Natural killer cell treated with Interleukin-12 subunit alpha and Interleukin-12 subunit beta and Interleukin-15 and Interleukin-18, amount 100 ng/mL, for 72 hours (primary cell): Measurements from ENCODE around the gene PFDN4. TPM values are rescaled to one million over a fixed set of nuclear protein-coding genes. Genes with fewer than 3 reads are reported as not detected.

Experiments
- ATAC-seq, 2 donors: fragments of 150-1000 bp; cut with Tn5 transposase in 1 of 2; sonication (Bioruptor Pico), chemical (Tn5 transposase) in 1 of 2; 2 replicates each; pipeline ENCODE4 v1.10.0; 2021
- DNase-seq: peaks from one replicate; pipeline ENCODE4 v3.0.0; 2022; ENCODE audit warnings: low spot score
- H3K27ac Mint-ChIP-seq, 2 donors: 1 replicate in 1 of 2; 2 replicates in 1 of 2; pipeline ENCODE4 v1.8.0; 2022; ENCODE audit warnings: mixed read lengths in 2 of 2, mild to moderate bottlenecking in 1 of 2, moderate library complexity in 1 of 2
- H3K27me3 Mint-ChIP-seq, 2 donors: 1 replicate in 1 of 2; 2 replicates in 1 of 2; pipeline ENCODE4 v1.8.0; 2022; ENCODE audit warnings: mixed read lengths in 2 of 2
- H3K36me3 Mint-ChIP-seq: one replicate; pipeline ENCODE4 v1.8.0; 2022; ENCODE audit warnings: mixed read lengths
- H3K4me1 Mint-ChIP-seq, 2 donors: 1 replicate in 1 of 2; 2 replicates in 1 of 2; pipeline ENCODE4 v1.8.0; 2022; ENCODE audit warnings: low read depth in 2 of 2, mixed read lengths in 2 of 2, mild to moderate bottlenecking in 1 of 2
- H3K4me3 Mint-ChIP-seq: one replicate; pipeline ENCODE4 v1.8.0; 2022; ENCODE audit warnings: mixed read lengths
- H3K9me3 Mint-ChIP-seq: 2 replicates; pipeline ENCODE4 v1.8.0; 2022; ENCODE audit warnings: mixed read lengths
- total RNA-seq, 2 donors: library from RNA; stranded (reverse); gene quantifications; one replicate each; pipeline ENCODE4 v1.2.3, GENCODE V29; 2022

PFDN4 gene
- total RNA-seq, 2 donors from 2014 or later = 26.2 to 46.0 TPM

DNA sequence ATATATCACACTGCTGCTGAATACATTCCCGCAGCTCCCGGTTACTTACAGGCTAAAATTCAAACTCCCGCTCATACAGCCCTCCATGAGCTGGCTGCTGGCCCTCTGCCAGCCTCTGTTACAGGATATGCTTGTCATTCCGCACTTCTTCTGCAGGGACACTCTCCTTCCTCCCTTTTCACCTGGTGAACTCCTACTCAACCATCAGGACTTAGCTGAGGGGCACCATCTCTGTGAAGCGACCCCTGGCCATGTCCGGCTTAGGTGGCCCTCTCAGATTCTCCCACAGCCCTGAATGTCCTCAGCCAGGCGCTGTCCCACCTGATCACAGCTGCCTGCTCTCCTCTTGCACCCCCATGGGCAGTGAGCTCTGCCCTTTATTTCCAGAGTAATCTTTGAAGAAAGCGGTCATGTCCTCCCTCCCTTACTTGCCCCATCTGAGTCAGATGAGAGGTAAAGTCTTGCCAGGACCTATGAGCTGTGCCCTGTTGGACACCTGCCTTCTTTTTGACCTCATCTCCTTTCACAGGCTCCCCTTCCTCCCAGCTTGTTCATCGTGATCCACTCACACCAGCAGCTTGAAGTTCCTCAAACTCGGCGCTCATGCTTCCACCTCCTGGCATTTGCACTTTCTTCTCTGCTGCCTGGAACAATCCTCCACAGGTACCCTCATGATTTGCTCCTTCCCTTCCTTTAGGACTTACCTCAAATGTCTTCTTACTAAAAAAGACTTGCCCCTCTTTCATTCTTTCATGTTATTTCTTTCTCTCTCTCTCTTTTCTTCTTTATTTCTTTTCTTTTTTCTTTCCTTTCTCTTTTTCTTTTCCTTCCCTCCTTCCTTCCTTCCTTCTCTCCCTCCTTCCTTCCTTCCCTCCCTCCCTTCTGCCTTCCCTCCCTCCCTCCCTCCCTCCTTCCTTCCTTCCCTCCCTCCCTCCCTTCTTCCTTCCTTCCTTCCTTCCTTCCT, 39.7 kb upstream of the PFDN4 start:
- no peaks in the 10 kb centered on the region for H3K36me3 Mint-ChIP-seq
- no peak for DNase-seq
- no peaks in the 10 kb centered on the region for H3K4me1 Mint-ChIP-seq
- H3K4me3 Mint-ChIP-seq = no peak overlapping the region
- H3K27me3 Mint-ChIP-seq = peaks cover 49 to 67% of the 10 kb centered on the region in 2 donors
- no peak overlapping the region for H3K27ac Mint-ChIP-seq
- ATAC-seq = no peak
- H3K9me3 Mint-ChIP-seq = no peaks in the 10 kb centered on the region

DNA sequence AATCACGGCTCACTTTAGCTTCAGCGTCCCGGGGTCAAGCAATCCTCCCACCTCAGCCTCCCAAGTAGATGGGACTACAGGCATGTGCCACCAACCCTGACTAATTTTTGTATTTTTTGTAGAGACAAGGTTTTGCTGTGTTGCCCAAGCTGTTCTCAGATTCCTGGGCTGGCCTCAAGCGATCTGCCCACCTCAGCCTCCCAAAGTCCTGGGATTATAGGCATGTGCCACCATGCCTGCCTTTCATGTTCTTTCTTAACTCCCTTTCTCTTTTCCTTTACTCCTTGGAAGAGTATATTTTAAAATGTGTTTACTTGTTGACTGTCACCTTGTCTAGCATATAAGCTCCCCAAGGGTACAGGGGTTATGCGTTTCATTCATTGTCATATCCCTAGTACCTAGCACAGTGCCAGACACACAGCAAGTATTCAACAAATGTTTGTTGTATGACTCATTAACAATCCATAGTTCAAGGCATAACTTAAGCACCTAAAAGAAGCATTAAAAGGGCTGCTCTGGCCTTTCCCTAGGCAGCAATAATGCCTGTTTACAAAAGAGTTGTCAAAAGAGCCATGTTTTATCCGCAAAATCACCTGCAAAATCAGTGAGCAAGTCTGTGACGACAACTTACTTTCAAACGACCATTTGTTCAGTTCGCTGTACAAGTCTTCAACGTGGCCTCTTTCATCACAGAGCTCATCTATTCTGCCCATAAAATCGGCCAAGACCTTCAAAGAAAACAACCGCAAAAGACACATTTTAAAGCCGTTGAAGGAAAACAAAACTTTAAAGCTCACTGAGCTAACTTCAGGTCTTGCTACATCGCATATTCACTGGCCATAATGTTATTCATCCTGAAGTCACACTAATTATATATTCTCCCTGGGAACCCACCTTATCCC, 38.7 kb upstream of the PFDN4 start:
- no peaks in the 10 kb centered on the region for H3K36me3 Mint-ChIP-seq
- no peak overlapping the region for H3K27ac Mint-ChIP-seq
- peaks cover 55 to 73% of the 10 kb centered on the region in 2 donors for H3K27me3 Mint-ChIP-seq
- no peak for DNase-seq
- no peak for ATAC-seq
- H3K4me1 Mint-ChIP-seq = no peaks in the 10 kb centered on the region
- no peaks in the 10 kb centered on the region for H3K9me3 Mint-ChIP-seq
- H3K4me3 Mint-ChIP-seq = no peak overlapping the region

DNA sequence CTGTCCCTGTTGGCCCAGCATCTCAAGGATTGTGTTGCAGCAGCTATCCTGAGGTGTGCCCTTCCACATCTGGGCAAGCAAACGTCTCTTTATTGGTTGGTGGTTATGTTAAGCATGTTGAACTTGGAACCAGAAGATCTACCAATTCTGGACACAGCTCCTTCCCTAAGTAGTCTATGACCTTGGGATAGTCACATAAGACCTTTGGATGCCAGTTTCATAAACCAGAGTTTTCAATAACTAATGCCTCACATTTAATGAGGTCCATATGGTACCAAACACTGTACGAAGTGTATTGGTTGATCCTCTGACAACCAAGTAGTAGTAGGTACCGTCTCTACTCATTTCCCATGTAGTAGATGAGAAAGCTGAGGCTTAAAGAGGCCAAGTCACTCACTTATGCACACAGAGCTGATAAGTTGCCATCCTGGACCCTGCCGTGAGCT, 37.8 kb upstream of the PFDN4 start:
- Mint-ChIP-seq H3K9me3 (no peaks in the 10 kb centered on the region), H3K27me3 (peaks cover 62 to 79% of the 10 kb centered on the region in 2 donors), H3K4me1 (peaks cover 5% of the 10 kb centered on the region in 2 donors), H3K27ac (no peak overlapping the region), H3K36me3 (no peaks in the 10 kb centered on the region), H3K4me3 (no peak overlapping the region)
- no peak for DNase-seq
- ATAC-seq = no peak

DNA sequence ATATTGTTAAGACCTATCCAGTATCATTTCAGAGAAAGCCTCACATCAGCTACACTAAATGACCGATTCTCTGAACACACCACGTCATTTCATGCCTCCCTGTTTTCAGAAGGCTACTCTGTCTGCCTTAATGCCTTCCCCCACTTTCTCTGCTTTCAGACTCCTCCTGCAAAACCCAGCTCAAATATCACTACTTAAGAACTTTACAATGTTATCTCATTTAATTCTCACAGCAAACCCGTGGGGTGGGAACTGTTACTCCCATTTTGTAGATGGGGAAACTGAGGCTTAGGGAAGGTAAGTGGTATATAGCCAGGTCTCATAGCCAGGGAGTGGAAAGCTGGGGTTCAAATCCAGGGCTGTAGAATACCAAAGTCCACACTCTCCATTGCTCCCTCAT, 36.9 kb upstream of the PFDN4 start:
- H3K4me3 Mint-ChIP-seq = no peak overlapping the region
- H3K4me1 Mint-ChIP-seq = peaks cover 5% of the 10 kb centered on the region in 2 donors
- DNase-seq = no peak
- peaks cover 62 to 83% of the 10 kb centered on the region in 2 donors for H3K27me3 Mint-ChIP-seq
- no peaks in the 10 kb centered on the region for H3K9me3 Mint-ChIP-seq
- H3K27ac Mint-ChIP-seq = no peak overlapping the region
- no peak for ATAC-seq
- no peaks in the 10 kb centered on the region for H3K36me3 Mint-ChIP-seq

DNA sequence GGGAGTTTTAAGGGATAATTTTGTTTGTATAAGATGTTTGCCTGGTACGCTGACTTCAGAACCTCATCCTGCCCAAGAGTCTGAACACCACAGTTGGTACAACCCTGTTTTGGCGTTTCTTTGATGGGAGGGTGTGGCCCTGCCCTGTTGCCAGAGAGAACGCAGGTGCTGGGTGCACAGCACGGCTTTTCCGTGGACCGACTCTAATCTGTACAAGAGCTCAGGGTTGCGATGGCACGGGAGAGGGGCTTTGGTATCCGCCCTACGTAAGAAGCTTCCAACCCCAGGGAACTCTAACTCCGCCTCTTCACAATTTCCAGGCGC, 35.4 kb upstream of the PFDN4 start:
- no peak overlapping the region for H3K27ac Mint-ChIP-seq
- H3K9me3 Mint-ChIP-seq = no peaks in the 10 kb centered on the region
- H3K36me3 Mint-ChIP-seq = no peaks in the 10 kb centered on the region
- DNase-seq = no peak
- peaks cover 62 to 77% of the 10 kb centered on the region in 2 donors for H3K27me3 Mint-ChIP-seq
- no peak for ATAC-seq
- no peak overlapping the region for H3K4me3 Mint-ChIP-seq
- peaks cover 5% of the 10 kb centered on the region in 2 donors for H3K4me1 Mint-ChIP-seq

DNA sequence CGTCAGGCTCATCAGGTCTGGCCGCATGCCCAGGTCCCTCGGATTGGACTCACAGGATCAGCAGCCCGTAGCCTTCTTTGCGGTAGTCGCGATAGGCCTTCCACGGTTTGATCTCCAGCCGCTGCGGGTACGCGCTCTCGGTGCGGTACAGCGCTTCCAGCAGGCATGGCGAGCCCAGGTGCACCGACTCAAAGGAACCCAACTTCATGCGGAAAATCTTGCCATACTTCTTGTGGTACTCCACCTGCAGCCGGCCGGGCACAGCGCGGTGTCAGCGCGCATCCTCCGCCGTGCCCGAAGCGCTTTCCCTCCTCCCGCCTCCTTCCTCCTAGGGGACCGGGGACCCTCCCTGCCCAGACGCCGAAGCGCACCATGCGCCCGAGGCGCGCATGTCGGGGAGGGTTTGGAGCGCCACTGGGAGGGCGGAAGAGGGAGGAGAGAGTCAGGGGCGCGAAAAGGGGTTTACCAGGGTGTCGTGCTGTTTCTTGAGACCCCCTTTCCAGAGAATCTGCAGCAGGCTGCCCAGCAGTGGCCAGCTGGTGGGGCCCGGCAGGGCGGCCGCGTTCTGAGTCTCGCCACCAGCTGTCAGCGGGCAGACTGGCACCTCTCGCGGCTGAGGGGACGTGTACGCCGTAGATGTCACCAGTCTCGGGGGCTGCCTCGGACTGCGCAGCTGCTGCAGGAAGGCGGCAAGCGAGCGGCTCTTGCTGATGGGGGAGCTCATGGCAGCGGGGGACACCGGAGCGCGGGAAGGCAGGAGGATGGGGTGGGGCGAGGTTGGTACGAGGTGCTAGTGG, 34.8 kb upstream of the PFDN4 start:
- ATAC-seq (peak in 1 of 2 donors; percentile 26), DNase-seq (no peak)
- Mint-ChIP-seq H3K27ac (no peak overlapping the region), H3K4me1 (peaks cover 5% of the 10 kb centered on the region in 2 donors), H3K36me3 (no peaks in the 10 kb centered on the region), H3K9me3 (no peaks in the 10 kb centered on the region), H3K4me3 (no peak overlapping the region), H3K27me3 (peaks cover 58 to 71% of the 10 kb centered on the region in 2 donors)

DNA sequence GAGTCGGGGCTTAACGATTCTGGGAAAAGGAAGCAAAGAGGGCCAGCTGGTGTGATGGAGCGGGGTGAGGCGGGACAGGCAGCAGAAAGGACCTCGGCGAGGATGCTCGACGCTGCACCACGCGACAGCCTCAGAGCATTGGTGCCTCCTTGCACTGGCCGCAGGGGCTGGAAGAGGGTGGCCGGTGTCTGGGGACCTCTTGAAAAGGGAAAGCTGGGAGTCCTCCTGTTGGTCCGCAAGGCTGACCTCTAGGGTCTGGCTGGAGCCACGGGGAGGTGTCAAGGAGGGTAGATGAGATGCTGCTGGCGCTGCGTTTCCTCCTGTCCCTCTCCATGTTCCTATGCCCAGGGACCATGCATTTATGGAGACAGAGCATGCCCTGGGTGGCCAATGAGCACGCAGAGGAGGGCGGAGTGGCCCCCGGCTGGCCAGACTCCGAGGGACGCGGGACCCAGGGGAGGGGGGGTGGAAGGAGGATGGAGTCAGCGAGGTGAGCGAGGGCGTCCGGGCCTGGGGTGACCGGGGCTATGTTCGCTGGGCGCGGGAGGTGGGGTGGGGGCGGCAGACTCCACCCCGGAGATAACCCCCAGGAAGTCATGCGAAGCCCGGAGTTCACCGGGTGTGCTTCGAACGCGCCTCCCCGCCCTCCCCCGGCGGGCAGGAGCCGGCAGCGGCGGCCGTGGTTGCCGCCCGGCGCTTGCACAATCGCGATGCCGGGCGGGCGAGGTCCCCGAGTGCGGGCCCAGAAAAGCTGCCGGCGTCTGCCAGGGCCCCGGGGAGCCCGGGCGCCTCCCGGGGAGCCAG, 34.0 kb upstream of the PFDN4 start, which contains the start of gene CYP24A1:
Gene CYP24A1 (minus strand): TSS at position 334 of the 804 bp plus-strand sequence. CDS start 407 bp downstream, outside the sequence.
- DNase-seq (no peak), ATAC-seq (peak in 1 of 2 donors; percentile 40)
- Mint-ChIP-seq H3K4me3 (peak within 1 kb of the TSS; percentile 22), H3K9me3 (no peaks in the 10 kb centered on the region), H3K36me3 (no peaks in the 10 kb centered on the region), H3K27me3 (peaks cover 51 to 68% of the 10 kb centered on the region in 2 donors), H3K4me1 (peaks cover 5% of the 10 kb centered on the region in 2 donors), H3K27ac (no peak within 1 kb of the TSS)

DNA sequence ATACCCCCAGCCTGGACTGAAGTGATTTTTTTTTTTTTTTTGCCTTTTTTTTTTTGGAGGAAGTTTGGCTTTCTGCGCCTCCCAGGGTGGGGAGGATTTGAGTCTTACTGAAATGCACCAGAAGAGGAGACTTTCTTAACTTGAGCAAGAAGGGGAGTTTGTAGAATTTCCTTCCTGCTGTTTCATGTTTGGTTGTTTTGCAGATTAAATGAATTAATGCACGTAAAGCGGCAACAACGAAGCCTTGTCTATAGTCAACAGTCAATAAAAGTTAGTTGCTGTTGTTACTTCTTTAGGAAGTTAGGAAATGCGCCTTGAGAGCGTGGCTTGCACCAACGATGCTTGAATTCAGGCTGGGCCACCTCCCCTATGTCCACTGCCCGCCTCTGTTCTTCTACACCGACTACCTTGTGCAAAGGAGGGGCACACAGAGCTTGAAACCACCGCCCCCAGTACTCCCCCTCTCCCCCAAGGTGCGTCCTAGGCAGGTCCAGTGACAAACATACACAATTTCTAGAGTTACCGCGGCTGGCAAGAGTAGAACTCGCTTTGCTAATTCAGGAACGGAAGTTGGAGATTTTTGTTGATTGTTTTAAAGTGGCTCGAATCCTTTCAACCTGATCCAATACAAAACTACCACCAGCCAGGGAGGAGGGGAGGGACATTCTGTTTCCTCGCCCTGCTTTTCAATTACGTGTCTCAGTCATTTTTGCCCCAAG, 33.3 kb upstream of the PFDN4 start:
- ATAC-seq (no peak), DNase-seq (no peak)
- H3K4me1 Mint-ChIP-seq = peaks cover 5% of the 10 kb centered on the region in 2 donors
- H3K27ac Mint-ChIP-seq = no peak overlapping the region
- peak overlapping the region; percentile 22 for H3K4me3 Mint-ChIP-seq
- H3K27me3 Mint-ChIP-seq = peaks cover 45 to 61% of the 10 kb centered on the region in 2 donors
- no peaks in the 10 kb centered on the region for H3K36me3 Mint-ChIP-seq
- no peaks in the 10 kb centered on the region for H3K9me3 Mint-ChIP-seq

DNA sequence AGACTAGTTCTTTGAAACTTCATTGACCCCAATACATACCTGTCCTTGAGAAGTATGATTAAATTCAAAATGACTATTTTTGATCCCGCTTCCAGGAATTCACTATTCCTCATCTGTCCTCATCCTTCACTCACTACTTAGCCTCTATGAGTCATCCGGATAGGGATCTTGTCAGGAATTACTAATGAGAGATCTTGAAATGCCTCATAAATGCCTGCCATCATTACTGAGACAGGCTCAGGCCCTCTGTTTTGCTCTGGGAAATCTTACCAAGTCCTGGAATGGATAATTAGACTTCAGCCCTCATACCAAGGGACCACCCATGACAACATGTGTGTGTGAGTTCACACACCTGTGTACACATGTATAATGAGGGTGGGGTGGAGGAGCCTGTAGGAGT, 31.3 kb upstream of the PFDN4 start:
- Mint-ChIP-seq H3K36me3 (no peaks in the 10 kb centered on the region), H3K27me3 (peaks cover 42 to 57% of the 10 kb centered on the region in 2 donors), H3K4me3 (no peak overlapping the region), H3K27ac (no peak overlapping the region), H3K4me1 (peaks cover 5% of the 10 kb centered on the region in 2 donors), H3K9me3 (no peaks in the 10 kb centered on the region)
- DNase-seq (no peak), ATAC-seq (no peak)

DNA sequence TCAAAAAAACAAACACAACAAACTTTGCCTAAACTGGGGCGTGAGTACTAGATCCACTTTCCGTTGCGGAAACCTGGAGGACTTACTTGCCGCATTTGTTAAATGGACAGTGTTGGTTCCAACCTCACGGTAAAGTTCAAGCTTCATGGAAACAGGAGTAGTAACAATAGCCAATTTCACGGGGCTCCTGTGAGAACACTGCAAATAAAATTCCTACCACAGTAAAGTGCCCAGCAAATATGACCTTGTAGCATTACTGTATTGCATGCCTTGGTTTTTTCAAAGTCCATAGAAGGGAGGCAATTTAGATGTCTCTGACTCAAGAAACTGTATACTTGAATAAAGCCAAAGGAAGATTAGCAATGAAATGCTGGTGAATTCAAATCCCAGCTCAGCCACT, 30.5 kb upstream of the PFDN4 start:
- ATAC-seq = no peak
- Mint-ChIP-seq H3K4me1 (peaks cover 5% of the 10 kb centered on the region in 2 donors), H3K36me3 (no peaks in the 10 kb centered on the region), H3K27ac (no peak overlapping the region), H3K27me3 (peaks cover 36 to 52% of the 10 kb centered on the region in 2 donors), H3K9me3 (no peaks in the 10 kb centered on the region), H3K4me3 (no peak overlapping the region)
- DNase-seq = no peak

DNA sequence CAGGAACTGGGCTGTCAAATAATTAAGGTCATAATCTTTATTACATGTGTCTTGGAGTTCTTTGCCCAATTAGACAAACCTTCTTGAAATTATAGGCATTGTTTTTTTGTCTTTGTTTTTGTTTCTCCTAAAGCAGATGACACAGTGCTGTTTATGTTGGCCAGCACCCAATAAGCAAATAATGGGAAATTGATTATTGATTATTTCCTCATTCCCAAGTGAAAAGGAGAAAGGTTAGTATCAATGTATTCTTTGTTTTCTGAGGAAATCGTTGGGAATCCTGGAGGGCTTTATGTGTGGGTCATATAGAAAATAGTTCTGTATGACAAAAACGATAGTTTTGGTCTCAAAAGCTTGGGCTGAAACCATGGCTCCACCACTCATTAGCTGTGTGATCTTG, 29.6 kb upstream of the PFDN4 start:
- peaks cover 5% of the 10 kb centered on the region in 2 donors for H3K4me1 Mint-ChIP-seq
- H3K27ac Mint-ChIP-seq = no peak overlapping the region

DNA sequence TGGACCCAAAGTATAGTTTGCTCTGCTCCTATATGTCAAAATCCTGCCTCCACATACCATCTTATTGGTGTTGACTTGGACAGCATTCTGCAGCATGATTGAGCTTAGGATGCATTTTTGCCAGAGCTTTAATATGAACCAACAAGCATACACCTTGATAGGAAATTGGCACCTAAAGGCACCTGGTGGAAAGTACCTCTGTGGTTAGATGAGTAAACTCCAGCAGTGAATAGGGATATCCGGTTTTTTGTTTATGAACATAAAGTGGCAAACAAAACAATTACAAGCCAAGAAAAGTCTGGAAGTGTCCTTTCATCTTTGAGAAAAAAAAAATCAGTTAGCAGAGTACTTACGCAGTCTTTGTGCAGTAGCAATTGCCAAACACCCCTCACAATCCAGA, 27.9 kb upstream of the PFDN4 start:
- no peak for DNase-seq
- no peak for ATAC-seq
- Mint-ChIP-seq H3K36me3 (no peaks in the 10 kb centered on the region), H3K27ac (no peak overlapping the region), H3K9me3 (no peaks in the 10 kb centered on the region), H3K27me3 (peaks cover 31 to 56% of the 10 kb centered on the region in 2 donors), H3K4me1 (no peaks in the 10 kb centered on the region), H3K4me3 (no peak overlapping the region)

More for the DNA sequence above, 29.6 kb upstream of the PFDN4 start:
- Mint-ChIP-seq H3K9me3 (no peaks in the 10 kb centered on the region), H3K4me3 (no peak overlapping the region), H3K36me3 (no peaks in the 10 kb centered on the region), H3K27me3 (peaks cover 38 to 52% of the 10 kb centered on the region in 2 donors)
- no peak for DNase-seq
- ATAC-seq = no peak
